Mesothelial cell of epicardium (in vitro differentiated cells): ENCODE data around the gene DSCAM. TPM values are rescaled to one million over a fixed set of nuclear protein-coding genes. Genes with fewer than 3 reads are reported as not detected.

Experiments
- DNase-seq, 2 experiments: peaks; one replicate each; pipeline ENCODE4 v3.0.0; 2021; ENCODE audit warnings: low spot score in 2 of 2; ENCODE audit not compliant: unreplicated experiment in 2 of 2
- H3K27ac Mint-ChIP-seq: 2 replicates; pipeline ENCODE4 v1.8.0; 2021; ENCODE audit warnings: mixed read lengths
- H3K27me3 Mint-ChIP-seq: 2 replicates; pipeline ENCODE4 v1.8.0; 2021; ENCODE audit warnings: low read depth, mixed read lengths
- H3K36me3 Mint-ChIP-seq: 2 replicates; pipeline ENCODE4 v1.8.0; 2021; ENCODE audit warnings: mixed read lengths
- H3K4me1 Mint-ChIP-seq: 2 replicates; pipeline ENCODE4 v1.8.0; 2021; ENCODE audit warnings: mixed read lengths
- H3K4me3 Mint-ChIP-seq: 2 replicates; pipeline ENCODE4 v1.8.0; 2021; ENCODE audit warnings: mild to moderate bottlenecking, moderate library complexity, mixed read lengths
- H3K9me3 Mint-ChIP-seq: 2 replicates; pipeline ENCODE4 v1.8.0; 2021; ENCODE audit warnings: mixed read lengths
- CTCF ChIP-seq: fragments of 200-600 bp; sonication (generic); IDR thresholded peaks from one replicate; pipeline ENCODE4 v1.5.0; 2021; ENCODE audit warnings: antibody characterized with exemption; ENCODE audit not compliant: unreplicated experiment
- microRNA-seq: library from miRNA; unstranded; fragments of <30 nt; microRNA quantifications from one replicate; pipeline ENCODE4 v1.2.0, GENCODE V29; 2021; ENCODE audit warnings: inconsistent platforms, mixed read lengths
- total RNA-seq: library from RNA; stranded (reverse); gene quantifications from 3 replicates; pipeline ENCODE4 v1.2.1, GENCODE V29; 2021

DSCAM gene
- total RNA-seq, 1 donor from 2014 or later, result not detected

- Mint-ChIP-seq H3K27ac (no peak overlapping the region), H3K36me3 (peaks cover 10% of the 10 kb centered on the region), H3K4me1 (no peaks in the 10 kb centered on the region), H3K9me3 (peaks cover 57% of the 10 kb centered on the region), H3K27me3 (no peaks in the 10 kb centered on the region), H3K4me3 (no peak overlapping the region)
- TF ChIP-seq CTCF, result no peak
- DNase-seq, result no peak
Measured at GRCh38 chr21:39965026-39965425, 881.9 kb downstream of the DSCAM start.

GRCh38 chr21:39961251-39961650 is 885.7 kb downstream of the DSCAM start:
- Mint-ChIP-seq H3K4me1 (peaks cover 4% of the 10 kb centered on the region), H3K36me3 (peaks cover 11% of the 10 kb centered on the region), H3K9me3 (peaks cover 40% of the 10 kb centered on the region), H3K4me3 (no peak overlapping the region), H3K27ac (no peak overlapping the region), H3K27me3 (no peaks in the 10 kb centered on the region)
- TF ChIP-seq CTCF, result no peak
- DNase-seq, result no peak

Small RNA genes within 50 kb of the gene (microRNA-seq; reads per million reads assigned to microRNA genes)
- not detected for gene MIR4760
